H1 (cell line): ENCODE measurements around the gene BBS1. TPM values are rescaled to one million over a fixed set of nuclear protein-coding genes. Genes with fewer than 3 reads are reported as not detected.

Experiments used
- CBX5 ChIP-seq: fragments of 300-800, 300-1000 bp; sonication (generic); IDR thresholded peaks from 2 replicates; pipeline ENCODE4 v1.7.1; 2016; ENCODE audit warnings: antibody characterized with exemption, low read length, low read depth
- HDAC6 ChIP-seq: IDR thresholded peaks from one replicate; pipeline ENCODE4 v1.7.1; 2012; ENCODE audit warnings: low read depth, mild to moderate bottlenecking, inconsistent platforms, low read length, moderate library complexity
- MAFK ChIP-seq: IDR thresholded peaks from 2 replicates; pipeline ENCODE4 v1.6.1; 2012; ENCODE audit warnings: low read depth, mild to moderate bottlenecking, improper control_type of control experiment, low read length
- NRF1 ChIP-seq: IDR thresholded peaks from 2 replicates; pipeline ENCODE4 v1.6.1; 2011; ENCODE audit warnings: mild to moderate bottlenecking, low read depth, low read length, improper control_type of control experiment
- PHF8 ChIP-seq: fragments of 200-600 bp; sonication (generic); conservative IDR thresholded peaks from 2 replicates; pipeline ENCODE4 v1.7.1; 2012; ENCODE audit warnings: low read depth, mild to moderate bottlenecking, inconsistent platforms, low read length, moderate library complexity
- POLR2A ChIP-seq, 2 experiments: IDR thresholded peaks; 1 replicate in 1 of 2; 2 replicates in 1 of 2; pipeline ENCODE4 v1.6.1; 2011; ENCODE audit warnings: low read depth in 2 of 2, low read length in 2 of 2, mild to moderate bottlenecking in 2 of 2; ENCODE audit errors: control extremely low read depth in 1 of 2
- SP4 ChIP-seq: IDR thresholded peaks from 2 replicates; pipeline ENCODE4 v1.6.1; 2012; ENCODE audit warnings: low read length, inconsistent platforms
- SUZ12 ChIP-seq: fragments of 200-600 bp; sonication (generic); IDR thresholded peaks from 2 replicates; pipeline ENCODE4 v1.6.1; 2012; ENCODE audit warnings: mild to moderate bottlenecking, inconsistent platforms, low read length, moderate library complexity, mixed read lengths
- TAF1 ChIP-seq: IDR thresholded peaks from 2 replicates; pipeline ENCODE4 v1.6.1; 2011; ENCODE audit warnings: mild to moderate bottlenecking, low read depth, low read length
- TEAD4 ChIP-seq: IDR thresholded peaks from 2 replicates; pipeline ENCODE4 v1.6.1; 2012; ENCODE audit warnings: low read depth, low read length, inconsistent platforms, mixed read lengths
- ZNF274 ChIP-seq: IDR thresholded peaks from 2 replicates; pipeline ENCODE4 v1.7.0; 2012; ENCODE audit warnings: low read length, borderline replicate concordance; ENCODE audit errors: extremely low read depth
- polyA plus RNA-seq, 7 experiments: library from polyadenylated mRNA; depleted of rRNA in 3 of 7; stranded (reverse) in 5 of 7; unstranded in 2 of 7; fragments of >200 nt in 5 of 7; fragments of 200-250 nt in 2 of 7; gene quantifications; 1 replicate in 5 of 7; 2 replicates in 1 of 7; 4 replicates in 1 of 7; pipeline versions ENCODE4 v1.2.1 to v1.2.3, GENCODE V29; 2011 to 2013; ENCODE audit warnings: missing spikeins in 2 of 7, mixed read lengths in 2 of 7
- total RNA-seq: library from RNA; stranded (reverse); fragmentation: NEBNext Ultra II Directional; extraction: Animal tissue kit (Norgen Biotek cat#: 25700); gene quantifications from 2 replicates; pipeline ENCODE4 v1.2.1, GENCODE V29; 2021
- TF ChIP-seq, protein P1 (sequence below): fragments of 300-600 bp; sonication (generic); IDR thresholded peaks from 2 replicates; pipeline ENCODE4 v1.7.1; 2012; ENCODE audit warnings: low read length, moderate library complexity, mild to moderate bottlenecking, inconsistent platforms; ENCODE audit not compliant: insufficient replicate concordance
- TF ChIP-seq, protein P2 (sequence below): IDR thresholded peaks from 2 replicates; pipeline ENCODE4 v1.6.1; 2012; ENCODE audit warnings: inconsistent platforms

The BBS1 gene
- total and polyA plus RNA-seq, 2 of the 8 experiments (the other 6 are each of a cell fraction or from before 2014, with no cell fraction given): 19.1 to 19.5 TPM

DNA sequence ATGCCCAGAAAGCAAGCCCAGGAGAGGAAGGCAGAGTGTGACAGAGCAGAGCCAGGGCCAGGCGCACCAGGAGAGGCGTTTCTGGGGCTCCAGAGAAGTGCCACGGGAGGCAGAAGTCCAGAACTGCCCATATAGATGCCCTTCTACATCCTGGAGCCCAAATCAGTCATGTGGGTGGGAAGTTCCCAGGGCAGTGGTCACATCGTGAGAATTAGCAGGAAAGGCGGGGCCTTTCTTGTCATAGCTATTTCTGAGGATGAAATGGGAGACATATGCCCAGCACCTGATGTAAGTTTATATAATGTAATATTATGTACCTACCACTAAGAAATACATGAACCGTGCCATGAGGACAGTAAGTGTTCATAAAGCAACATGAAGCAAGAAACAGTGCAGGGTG lies 22.3 kb downstream of the BBS1 start (continued):
- TF ChIP-seq, protein P1, sequence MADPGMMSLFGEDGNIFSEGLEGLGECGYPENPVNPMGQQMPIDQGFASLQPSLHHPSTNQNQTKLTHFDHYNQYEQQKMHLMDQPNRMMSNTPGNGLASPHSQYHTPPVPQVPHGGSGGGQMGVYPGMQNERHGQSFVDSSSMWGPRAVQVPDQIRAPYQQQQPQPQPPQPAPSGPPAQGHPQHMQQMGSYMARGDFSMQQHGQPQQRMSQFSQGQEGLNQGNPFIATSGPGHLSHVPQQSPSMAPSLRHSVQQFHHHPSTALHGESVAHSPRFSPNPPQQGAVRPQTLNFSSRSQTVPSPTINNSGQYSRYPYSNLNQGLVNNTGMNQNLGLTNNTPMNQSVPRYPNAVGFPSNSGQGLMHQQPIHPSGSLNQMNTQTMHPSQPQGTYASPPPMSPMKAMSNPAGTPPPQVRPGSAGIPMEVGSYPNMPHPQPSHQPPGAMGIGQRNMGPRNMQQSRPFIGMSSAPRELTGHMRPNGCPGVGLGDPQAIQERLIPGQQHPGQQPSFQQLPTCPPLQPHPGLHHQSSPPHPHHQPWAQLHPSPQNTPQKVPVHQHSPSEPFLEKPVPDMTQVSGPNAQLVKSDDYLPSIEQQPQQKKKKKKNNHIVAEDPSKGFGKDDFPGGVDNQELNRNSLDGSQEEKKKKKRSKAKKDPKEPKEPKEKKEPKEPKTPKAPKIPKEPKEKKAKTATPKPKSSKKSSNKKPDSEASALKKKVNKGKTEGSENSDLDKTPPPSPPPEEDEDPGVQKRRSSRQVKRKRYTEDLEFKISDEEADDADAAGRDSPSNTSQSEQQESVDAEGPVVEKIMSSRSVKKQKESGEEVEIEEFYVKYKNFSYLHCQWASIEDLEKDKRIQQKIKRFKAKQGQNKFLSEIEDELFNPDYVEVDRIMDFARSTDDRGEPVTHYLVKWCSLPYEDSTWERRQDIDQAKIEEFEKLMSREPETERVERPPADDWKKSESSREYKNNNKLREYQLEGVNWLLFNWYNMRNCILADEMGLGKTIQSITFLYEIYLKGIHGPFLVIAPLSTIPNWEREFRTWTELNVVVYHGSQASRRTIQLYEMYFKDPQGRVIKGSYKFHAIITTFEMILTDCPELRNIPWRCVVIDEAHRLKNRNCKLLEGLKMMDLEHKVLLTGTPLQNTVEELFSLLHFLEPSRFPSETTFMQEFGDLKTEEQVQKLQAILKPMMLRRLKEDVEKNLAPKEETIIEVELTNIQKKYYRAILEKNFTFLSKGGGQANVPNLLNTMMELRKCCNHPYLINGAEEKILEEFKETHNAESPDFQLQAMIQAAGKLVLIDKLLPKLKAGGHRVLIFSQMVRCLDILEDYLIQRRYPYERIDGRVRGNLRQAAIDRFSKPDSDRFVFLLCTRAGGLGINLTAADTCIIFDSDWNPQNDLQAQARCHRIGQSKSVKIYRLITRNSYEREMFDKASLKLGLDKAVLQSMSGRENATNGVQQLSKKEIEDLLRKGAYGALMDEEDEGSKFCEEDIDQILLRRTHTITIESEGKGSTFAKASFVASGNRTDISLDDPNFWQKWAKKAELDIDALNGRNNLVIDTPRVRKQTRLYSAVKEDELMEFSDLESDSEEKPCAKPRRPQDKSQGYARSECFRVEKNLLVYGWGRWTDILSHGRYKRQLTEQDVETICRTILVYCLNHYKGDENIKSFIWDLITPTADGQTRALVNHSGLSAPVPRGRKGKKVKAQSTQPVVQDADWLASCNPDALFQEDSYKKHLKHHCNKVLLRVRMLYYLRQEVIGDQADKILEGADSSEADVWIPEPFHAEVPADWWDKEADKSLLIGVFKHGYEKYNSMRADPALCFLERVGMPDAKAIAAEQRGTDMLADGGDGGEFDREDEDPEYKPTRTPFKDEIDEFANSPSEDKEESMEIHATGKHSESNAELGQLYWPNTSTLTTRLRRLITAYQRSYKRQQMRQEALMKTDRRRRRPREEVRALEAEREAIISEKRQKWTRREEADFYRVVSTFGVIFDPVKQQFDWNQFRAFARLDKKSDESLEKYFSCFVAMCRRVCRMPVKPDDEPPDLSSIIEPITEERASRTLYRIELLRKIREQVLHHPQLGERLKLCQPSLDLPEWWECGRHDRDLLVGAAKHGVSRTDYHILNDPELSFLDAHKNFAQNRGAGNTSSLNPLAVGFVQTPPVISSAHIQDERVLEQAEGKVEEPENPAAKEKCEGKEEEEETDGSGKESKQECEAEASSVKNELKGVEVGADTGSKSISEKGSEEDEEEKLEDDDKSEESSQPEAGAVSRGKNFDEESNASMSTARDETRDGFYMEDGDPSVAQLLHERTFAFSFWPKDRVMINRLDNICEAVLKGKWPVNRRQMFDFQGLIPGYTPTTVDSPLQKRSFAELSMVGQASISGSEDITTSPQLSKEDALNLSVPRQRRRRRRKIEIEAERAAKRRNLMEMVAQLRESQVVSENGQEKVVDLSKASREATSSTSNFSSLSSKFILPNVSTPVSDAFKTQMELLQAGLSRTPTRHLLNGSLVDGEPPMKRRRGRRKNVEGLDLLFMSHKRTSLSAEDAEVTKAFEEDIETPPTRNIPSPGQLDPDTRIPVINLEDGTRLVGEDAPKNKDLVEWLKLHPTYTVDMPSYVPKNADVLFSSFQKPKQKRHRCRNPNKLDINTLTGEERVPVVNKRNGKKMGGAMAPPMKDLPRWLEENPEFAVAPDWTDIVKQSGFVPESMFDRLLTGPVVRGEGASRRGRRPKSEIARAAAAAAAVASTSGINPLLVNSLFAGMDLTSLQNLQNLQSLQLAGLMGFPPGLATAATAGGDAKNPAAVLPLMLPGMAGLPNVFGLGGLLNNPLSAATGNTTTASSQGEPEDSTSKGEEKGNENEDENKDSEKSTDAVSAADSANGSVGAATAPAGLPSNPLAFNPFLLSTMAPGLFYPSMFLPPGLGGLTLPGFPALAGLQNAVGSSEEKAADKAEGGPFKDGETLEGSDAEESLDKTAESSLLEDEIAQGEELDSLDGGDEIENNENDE: no peak
- TF ChIP-seq HDAC6 (no peak), PHF8 (no peak), SUZ12 (no peak), TEAD4 (no peak), ZNF274 (no peak), NRF1 (no peak), CBX5 (no peak), SP4 (no peak), TAF1 (no peak), MAFK (no peak), POLR2A (IDR thresholded peaks at IDR 0.05; ENCODE audit: control extremely low read depth in 1 of 2, low read depth in 2 of 2, low read length in 2 of 2) (no peak)
- TF ChIP-seq, protein P2, sequence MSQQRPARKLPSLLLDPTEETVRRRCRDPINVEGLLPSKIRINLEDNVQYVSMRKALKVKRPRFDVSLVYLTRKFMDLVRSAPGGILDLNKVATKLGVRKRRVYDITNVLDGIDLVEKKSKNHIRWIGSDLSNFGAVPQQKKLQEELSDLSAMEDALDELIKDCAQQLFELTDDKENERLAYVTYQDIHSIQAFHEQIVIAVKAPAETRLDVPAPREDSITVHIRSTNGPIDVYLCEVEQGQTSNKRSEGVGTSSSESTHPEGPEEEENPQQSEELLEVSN: no peak
